Transverse colon (tissue), 4 donors: ENCODE measurements around the gene ITPRID2. TPM values are rescaled to one million over a fixed set of nuclear protein-coding genes. Genes with fewer than 3 reads are reported as not detected.

ENCODE experiments used
- DNase-seq: peaks from one replicate; pipeline ENCODE4 v3.0.0-alpha.2; 2019
- H3K27ac ChIP-seq, 4 donors: fragments of 200-600 bp; sonication (generic); 2 replicates each; pipeline ENCODE4 v1.5.1; 2016 to 2018; ENCODE audit warnings: inconsistent platforms in 4 of 4
- H3K27me3 ChIP-seq: fragments of 200-600 bp; sonication (generic); 2 replicates; pipeline ENCODE4 v1.5.1; 2017; ENCODE audit warnings: inconsistent platforms
- H3K36me3 ChIP-seq, 4 donors: fragments of 200-600 bp; sonication (generic); 2 replicates each; pipeline ENCODE4 v1.5.1; 2017 to 2019; ENCODE audit warnings: inconsistent platforms in 4 of 4
- H3K4me1 ChIP-seq, 4 donors: fragments of 200-600 bp; sonication (generic); 2 replicates each; pipeline ENCODE4 v1.5.1; 2017 to 2020; ENCODE audit warnings: inconsistent platforms in 4 of 4
- H3K4me3 ChIP-seq, 4 donors: fragments of 200-600 bp; sonication (generic); 1 replicate in 1 of 4; 2 replicates in 3 of 4; pipeline versions ENCODE4 v1.5.1 to v1.6.1; 2017 to 2019; ENCODE audit warnings: inconsistent platforms in 4 of 4
- H3K9me3 ChIP-seq, 2 donors: fragments of 200-600 bp; sonication (generic); 2 replicates each; pipeline ENCODE4 v1.5.1; 2017 to 2019; ENCODE audit warnings: inconsistent platforms in 2 of 2
- EP300 ChIP-seq: sonication (generic); formaldehyde crosslinking; IDR thresholded peaks from one replicate; pipeline ENCODE4 v1.6.1; 2017; ENCODE audit warnings: antibody characterized with exemption, low read depth
- POLR2A ChIP-seq: fragments of 450-650 bp; IDR thresholded peaks from one replicate; pipeline ENCODE4 v1.6.1; 2016; ENCODE audit warnings: antibody characterized with exemption, mild to moderate bottlenecking, moderate library complexity
- POLR2AphosphoS5 ChIP-seq, 3 donors: sonication (generic); formaldehyde crosslinking; IDR thresholded peaks; one replicate each; pipeline ENCODE4 v1.6.1; 2016; ENCODE audit warnings: antibody characterized with exemption in 3 of 3
- WGBS, 2 donors: methylation state at CpG; one replicate each; pipeline ENCODE4 v1.1.5; 2018; ENCODE audit warnings: low coverage in 1 of 2; 5-methylcytosine and 5-hydroxymethylcytosine counted together
- in situ Hi-C, 4 donors: fragments of 200-750 bp; cut with MboI; loops; one replicate each; pipeline versions ENCODE4 v1.15.0 to v1.15.1; 2017; ENCODE audit warnings: low sequenced_read_pairs in 3 of 4, low pct_ligation_motif_present in 1 of 4, low pct_unique_long_range_greater_than_20kb in 1 of 4
- intact Hi-C: fragments of 100-400 bp; cut with DNase I; formaldehyde crosslinking; loops from one replicate; pipeline ENCODE4 v1.15.1; 2023; ENCODE audit warnings: low total_unique reads
- total RNA-seq, 4 donors: library from RNA; depleted of rRNA; stranded (reverse); fragments of >200 nt; gene quantifications; one replicate each; pipeline ENCODE4 v1.1.0, GENCODE V29; 2016
- TF ChIP-seq, protein P1 (sequence below), 5 experiments: fragments of 200-600 bp in 3 of 5; fragments of 450-650 bp in 2 of 5; sonication (generic) in 3 of 5; IDR thresholded peaks; 1 replicate in 2 of 5; 2 replicates in 3 of 5; pipeline ENCODE4 v1.5.1; 2016 to 2017; ENCODE audit warnings: antibody characterized with exemption in 5 of 5, inconsistent platforms in 3 of 5, mild to moderate bottlenecking in 2 of 5, moderate library complexity in 1 of 5

Gene ITPRID2
- total RNA-seq, 4 donors from 2014 or later: 117 to 255 (median 212) TPM

DNA sequence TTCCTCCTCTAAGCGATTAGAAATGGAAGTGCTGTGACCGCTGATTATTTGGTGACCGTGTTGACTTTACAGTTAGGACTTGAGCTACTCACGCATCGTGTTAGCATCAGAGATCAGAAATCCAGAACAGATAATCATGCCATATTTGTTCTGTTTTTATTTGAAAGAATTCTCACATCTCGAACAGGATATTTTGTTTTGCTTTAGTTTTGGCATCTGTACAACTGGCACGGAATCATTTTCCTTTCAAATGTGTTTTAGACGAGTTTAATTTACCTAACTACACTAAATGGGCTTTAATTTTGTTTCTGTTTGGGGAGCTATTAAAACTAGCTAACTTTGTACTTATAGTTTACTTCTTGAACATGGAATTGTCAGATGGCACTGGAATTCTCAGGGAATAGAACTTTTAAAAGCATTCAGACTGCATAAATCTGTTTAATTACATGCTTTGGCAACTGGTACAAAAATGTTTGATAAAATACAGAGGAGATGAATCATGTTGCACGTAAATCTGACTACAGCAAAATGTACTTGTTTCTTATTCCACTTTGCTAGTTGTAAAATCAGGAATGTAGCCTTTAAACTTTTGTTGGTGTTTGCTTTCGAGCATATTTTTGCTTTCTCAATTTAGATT is 1.4 kb downstream of the ITPRID2 start:
- in situ Hi-C loops: no loop called here
- Histone ChIP-seq H3K4me1 (peaks cover 0 to 57% (median 39%) of the 10 kb centered on the region in 4 donors), H3K9me3 (no peaks in the 10 kb centered on the region), H3K36me3 (no peaks in the 10 kb centered on the region), H3K4me3 (peak overlapping the region; percentile 78 to 93 (median 90)), H3K27ac (peak overlapping the region; percentile 98 to 99 (median 98)), H3K27me3 (no peaks in the 10 kb centered on the region)
- 7 to 12% methylated on average over 5 to 10 of the region's 10 CpGs for WGBS, 2 donors
- DNase-seq: no peak
- TF ChIP-seq EP300: no peak
- peak in 2 of 3 donors; percentile 14 to 42 for TF ChIP-seq POLR2AphosphoS5 (IDR thresholded peaks at IDR 0.05)
- intact Hi-C loops: no loop called here

DNA sequence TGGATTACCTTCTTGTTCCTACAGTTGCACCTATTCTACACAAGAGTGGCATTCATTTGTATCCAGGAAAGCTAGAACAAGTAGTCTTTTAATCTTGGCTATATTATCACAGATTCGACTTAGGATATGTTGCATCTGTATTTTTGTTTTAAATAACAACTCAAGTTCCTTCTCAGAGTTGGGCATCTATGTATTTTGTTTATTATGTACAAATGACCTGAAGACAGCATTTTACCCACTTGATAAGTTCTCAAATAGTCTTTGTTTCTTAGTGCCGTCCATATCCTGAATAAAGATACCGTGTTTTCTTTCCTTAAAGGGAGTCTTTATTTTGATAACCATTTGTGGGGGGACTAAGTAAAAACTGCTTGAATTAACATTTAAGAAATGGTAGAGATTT is 2.9 kb downstream of the ITPRID2 start:
- H3K9me3 ChIP-seq: no peaks in the 10 kb centered on the region
- H3K27me3 ChIP-seq: no peaks in the 10 kb centered on the region
- no peak for DNase-seq
- peak overlapping the region; percentile 98 to 99 (median 98) for H3K27ac ChIP-seq
- intact Hi-C loops: no loop called here
- H3K36me3 ChIP-seq: peaks cover 0 to 9% (median 4%) of the 10 kb centered on the region in 4 donors
- H3K4me3 ChIP-seq: peak overlapping the region in 3 of 4 donors; percentile 78 to 93 (median 87)
- H3K4me1 ChIP-seq: peaks cover 0 to 71% (median 40%) of the 10 kb centered on the region in 4 donors
- WGBS, 2 donors: 21 to 50% methylated on average over 3 of the region's 3 CpGs
- TF ChIP-seq POLR2AphosphoS5 (IDR thresholded peaks at IDR 0.05) (no peak), EP300 (no peak), POLR2A (no peak)
- TF ChIP-seq, protein P1, sequence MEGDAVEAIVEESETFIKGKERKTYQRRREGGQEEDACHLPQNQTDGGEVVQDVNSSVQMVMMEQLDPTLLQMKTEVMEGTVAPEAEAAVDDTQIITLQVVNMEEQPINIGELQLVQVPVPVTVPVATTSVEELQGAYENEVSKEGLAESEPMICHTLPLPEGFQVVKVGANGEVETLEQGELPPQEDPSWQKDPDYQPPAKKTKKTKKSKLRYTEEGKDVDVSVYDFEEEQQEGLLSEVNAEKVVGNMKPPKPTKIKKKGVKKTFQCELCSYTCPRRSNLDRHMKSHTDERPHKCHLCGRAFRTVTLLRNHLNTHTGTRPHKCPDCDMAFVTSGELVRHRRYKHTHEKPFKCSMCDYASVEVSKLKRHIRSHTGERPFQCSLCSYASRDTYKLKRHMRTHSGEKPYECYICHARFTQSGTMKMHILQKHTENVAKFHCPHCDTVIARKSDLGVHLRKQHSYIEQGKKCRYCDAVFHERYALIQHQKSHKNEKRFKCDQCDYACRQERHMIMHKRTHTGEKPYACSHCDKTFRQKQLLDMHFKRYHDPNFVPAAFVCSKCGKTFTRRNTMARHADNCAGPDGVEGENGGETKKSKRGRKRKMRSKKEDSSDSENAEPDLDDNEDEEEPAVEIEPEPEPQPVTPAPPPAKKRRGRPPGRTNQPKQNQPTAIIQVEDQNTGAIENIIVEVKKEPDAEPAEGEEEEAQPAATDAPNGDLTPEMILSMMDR (IDR thresholded peaks at IDR 0.05): no peak
- in situ Hi-C loops: no loop called here

DNA sequence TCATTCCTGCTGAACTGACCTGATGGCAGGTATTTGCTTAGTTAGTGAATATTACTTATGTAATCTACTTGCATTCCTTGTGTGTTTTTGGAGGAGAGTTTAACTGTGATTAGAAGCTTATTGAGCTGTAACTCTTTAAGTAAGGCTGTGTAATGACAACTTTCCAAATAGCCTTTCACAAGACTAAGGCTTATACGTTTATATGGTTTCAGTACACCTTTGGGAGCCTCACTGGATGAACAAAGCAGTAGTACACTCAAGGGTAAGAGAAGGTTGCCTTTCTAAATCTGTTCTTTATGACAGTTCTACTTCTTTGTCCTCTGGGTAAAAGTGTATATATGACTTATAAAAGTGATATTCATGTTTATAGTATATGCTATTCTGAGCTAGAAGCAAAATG is 4.3 kb downstream of the ITPRID2 start:
- DNase-seq: no peak
- Histone ChIP-seq H3K4me3 (peak overlapping the region in 3 of 4 donors; percentile 3 to 93 (median 13)), H3K27me3 (no peaks in the 10 kb centered on the region), H3K4me1 (peaks cover 0 to 82% (median 43%) of the 10 kb centered on the region in 4 donors), H3K9me3 (no peaks in the 10 kb centered on the region), H3K27ac (peak overlapping the region; percentile 98 to 99 (median 98)), H3K36me3 (peaks cover 0 to 21% (median 10%) of the 10 kb centered on the region in 4 donors)
- WGBS, 2 donors: 29 to 41% methylated on average over 1 of the region's 1 CpG
- no peak for TF ChIP-seq EP300
- TF ChIP-seq, protein P1 (IDR thresholded peaks at IDR 0.05): no peak
- TF ChIP-seq POLR2AphosphoS5 (IDR thresholded peaks at IDR 0.05): peak in 2 of 3 donors; percentile 40 to 77
- peak; percentile 51 for TF ChIP-seq POLR2A
- in situ Hi-C loops: no loop called here
- intact Hi-C loops: no loop called here

DNA sequence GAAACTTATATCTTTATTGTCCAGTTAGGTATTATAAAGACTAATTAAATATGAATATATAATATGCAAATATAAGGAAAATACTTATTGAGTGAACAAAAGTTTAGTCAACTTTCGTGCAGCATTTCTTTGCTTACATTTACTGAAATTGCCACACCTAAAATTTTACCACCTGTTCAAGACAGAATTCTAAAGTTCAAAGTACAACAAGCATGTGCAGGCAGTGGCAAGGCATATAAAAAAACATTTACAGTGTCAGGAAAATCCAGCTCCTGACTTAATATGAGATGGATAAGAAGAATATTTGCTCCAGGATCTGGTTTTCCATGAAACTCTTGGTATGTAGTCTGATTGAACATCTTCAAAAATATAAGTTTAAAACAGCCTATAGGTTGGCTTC is 4.8 kb downstream of the ITPRID2 start:
- DNase-seq: no peak
- peak overlapping the region in 3 of 4 donors; percentile 4 to 93 (median 13) for H3K4me3 ChIP-seq
- peak overlapping the region; percentile 98 to 99 (median 98) for H3K27ac ChIP-seq
- peaks cover 0 to 82% (median 40%) of the 10 kb centered on the region in 4 donors for H3K4me1 ChIP-seq
- H3K9me3 ChIP-seq: no peaks in the 10 kb centered on the region
- intact Hi-C loops (no loop called here), in situ Hi-C loops (no loop called here)
- peaks cover 0 to 25% (median 12%) of the 10 kb centered on the region in 4 donors for H3K36me3 ChIP-seq
- WGBS, 2 donors: 36 to 47% methylated on average over 1 of the region's 1 CpG
- no peaks in the 10 kb centered on the region for H3K27me3 ChIP-seq
- TF ChIP-seq POLR2A (no peak), POLR2AphosphoS5 (IDR thresholded peaks at IDR 0.05) (peak in 1 of 3 donors; percentile 29)
- TF ChIP-seq, protein P1 (IDR thresholded peaks at IDR 0.05): no peak
